Stimulated activated CD4-positive, alpha-beta T cell treated with anti-CD3 and anti-CD28 coated beads, Interleukin-1b, Interleukin-23, amount 100 ng/mL, for 24 hours (primary cell): ENCODE data around the gene C12orf75.
"Not testable (repeated sequence)": the region's sequence is repeated elsewhere in the genome, so short reads cannot be mapped to it uniquely, and the experiment has no call there.

Source experiments
- DNase-seq, 4 experiments: peaks; one replicate each; pipeline ENCODE4 v3.0.0-alpha.2; 2020; ENCODE audit warnings: low read depth in 4 of 4, low spot score in 1 of 4

The C12orf75 gene

DNA sequence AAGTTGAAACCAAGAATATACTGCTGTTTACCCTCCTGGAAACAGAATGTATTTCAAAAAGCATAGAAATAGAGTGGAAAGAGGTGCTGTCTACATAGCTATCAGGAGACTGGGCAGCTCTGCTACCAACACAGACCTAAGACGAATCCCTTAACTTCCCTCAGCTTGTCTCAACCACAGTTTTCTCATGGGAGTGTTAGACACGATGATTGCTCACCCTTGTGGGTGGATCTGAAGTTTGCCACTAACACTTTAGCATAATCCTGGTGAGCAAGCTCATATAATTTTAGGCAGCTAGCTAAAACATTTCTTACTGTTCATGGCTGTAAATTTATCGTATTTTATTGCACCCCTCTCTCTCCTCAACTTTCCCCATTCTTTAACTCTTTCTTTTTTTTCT is 38.5 kb downstream of the C12orf75 start:
- DNase-seq = no peak

DNA sequence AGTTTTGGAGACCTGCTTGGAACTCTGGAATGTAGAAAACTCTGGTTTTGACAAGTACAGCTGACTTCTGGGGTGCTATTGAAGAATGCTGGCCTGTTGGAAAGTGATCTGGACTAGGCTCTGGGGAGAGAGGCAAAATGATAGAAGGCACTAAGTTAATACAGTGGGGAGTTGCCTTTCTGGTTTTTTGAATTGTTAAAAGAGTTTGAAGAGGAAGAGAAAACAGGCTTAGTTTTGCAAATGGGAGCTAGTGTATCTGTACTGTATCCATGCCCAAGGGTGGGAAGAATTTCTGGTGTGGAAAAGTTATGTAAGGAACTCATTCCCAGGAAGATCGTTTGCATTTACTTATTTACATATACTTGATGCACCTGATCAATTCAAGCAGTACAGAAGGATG is 43.8 kb downstream of the C12orf75 start:
- no peak for DNase-seq

DNA sequence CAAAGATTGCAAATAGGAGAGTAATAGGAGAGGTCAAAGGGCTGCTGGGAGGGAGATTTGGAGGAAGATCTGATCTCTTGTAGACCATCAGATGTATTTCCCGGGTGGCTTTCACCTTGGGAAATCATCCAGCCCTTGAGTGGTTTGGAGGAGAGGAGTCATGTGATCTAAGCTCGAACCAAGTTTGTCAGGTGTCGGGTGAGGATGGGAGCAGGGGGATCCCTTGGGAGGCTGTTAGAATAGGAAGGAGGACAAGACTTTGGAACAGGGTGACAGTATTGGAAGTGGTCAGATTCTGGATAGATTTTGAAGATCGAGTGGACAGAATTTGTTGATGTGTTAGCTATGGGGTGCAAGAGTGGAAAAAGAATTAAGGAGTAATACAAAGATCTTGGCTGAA is 46.6 kb downstream of the C12orf75 start:
- DNase-seq = no peak

DNA sequence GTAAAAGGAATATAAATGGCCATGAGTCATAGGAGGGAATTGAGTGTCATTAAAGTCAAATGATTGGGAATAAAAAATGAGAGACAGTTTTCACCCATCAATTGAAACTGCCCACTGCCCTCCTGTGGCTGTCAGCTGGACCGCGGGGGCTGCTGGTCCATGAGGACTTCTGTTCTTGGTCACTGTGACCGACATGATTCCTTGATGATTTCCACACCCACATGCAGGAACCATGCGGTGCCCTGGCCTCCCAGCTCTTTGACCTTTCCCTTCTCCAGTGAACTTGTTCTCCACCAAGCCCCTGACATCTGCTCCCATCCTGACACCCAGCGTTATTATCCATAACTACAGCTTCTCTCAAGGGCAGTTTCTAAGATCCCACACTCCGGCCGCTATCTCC is 48.4 kb downstream of the C12orf75 start:
- DNase-seq = no peak

DNA sequence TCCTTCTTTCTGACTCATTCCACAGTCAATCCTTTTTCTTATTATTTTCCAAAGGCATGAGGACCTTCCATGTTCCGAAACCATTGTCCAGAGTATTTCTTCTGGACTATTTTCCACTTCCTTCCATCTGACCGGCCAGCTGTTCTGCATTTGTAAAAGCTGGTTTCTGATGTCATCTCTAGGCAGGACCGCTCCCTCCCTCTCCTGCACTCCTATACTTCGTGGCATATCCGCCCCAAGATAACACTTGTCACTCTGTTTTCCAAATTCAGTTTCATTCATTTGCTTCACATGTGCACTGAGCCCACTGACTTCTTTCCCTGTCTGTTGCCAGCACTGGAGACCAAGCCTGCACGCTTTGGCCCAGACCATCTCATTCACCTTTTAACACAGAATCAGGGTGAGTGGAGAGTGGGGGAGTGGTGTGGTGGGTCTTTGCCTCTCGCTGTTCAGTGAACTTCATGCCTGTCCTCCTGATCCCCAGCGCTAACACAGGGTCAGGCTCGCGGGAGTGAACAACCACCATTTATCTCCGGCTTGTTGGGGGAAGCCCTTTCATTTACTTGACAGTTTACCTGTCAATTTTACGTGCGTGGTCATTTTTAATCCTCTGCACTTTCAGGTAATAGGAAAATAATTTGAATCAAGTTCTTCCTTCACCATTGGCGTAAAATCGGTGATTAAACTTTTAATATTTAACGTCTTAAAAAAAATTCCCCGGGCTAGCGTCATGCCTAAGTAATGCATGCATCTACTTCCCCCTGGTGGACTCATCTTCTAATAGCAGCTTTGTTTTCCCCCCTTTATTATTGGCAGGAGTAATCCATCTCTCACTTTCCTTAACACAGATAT is 52.5 kb downstream of the C12orf75 start:
- DNase-seq = no peak

DNA sequence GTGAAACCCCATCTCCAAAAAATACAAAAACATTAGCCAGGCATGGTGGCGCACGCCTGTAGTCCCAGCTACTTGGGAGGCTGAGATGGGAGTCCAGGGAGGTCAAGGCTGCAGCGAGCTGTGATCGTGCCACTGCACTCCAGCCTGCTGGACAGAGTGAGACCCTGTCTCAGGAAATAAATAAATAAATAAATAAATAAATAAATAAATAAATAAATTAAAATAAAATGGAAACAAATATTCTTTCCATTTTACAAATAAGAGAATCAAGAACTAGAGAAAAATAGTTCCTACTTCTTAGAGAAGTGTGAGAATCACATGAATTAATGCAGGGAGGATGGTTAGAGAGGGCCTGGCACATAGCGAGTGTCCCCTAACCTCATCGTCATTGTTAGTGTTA is 53.7 kb downstream of the C12orf75 start:
- DNase-seq = no peak

DNA sequence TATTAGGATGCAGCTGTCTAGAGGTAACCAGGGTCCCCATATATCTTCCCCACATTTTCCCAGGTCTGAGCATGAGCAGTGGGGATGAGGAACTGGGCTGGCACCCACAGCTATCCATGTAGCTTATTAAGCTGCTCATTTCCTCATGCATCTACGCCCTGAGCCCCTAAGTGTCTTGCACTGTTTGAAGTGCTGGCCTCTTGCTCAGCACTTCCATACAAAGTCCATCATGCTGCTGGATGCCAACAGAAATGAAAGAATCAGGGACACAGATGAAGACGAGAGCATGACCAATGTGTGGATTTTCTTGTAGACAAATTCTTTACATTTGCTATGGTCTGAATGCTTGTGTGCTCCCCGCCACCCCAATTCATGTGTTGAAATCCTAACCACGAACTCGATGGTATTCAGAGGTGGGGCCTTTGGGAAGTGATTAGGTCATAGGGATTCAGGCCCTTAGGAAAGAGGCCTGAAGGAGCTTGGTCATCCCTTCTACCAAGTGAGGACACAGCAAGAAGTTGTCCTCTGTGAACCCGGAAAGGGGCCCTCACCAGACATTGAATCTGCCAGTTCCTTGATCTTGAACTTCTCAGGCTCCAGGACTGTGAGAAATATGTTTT is 54.5 kb downstream of the C12orf75 start:
- no peak for DNase-seq

DNA sequence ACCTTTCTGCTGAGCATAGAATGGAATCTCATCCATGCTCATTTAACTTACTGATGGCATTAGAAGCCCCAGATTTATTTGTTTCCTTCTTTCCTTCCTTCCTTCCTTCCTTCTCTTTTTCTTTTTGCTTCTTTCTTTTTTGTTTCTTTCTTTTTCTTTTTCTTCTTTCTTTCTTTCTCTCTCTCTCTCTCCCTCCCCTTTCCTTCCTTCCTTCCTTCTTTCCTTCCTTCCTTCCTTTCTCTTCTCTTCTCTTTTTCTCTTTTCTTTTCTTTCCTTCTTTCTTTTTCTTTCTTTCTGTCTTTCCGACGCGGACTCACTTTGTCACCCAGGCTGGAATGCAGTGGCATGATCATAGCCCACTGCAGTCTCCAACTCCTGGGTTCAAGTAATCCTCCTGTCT is 55.9 kb downstream of the C12orf75 start:
- DNase-seq = no peak

DNA sequence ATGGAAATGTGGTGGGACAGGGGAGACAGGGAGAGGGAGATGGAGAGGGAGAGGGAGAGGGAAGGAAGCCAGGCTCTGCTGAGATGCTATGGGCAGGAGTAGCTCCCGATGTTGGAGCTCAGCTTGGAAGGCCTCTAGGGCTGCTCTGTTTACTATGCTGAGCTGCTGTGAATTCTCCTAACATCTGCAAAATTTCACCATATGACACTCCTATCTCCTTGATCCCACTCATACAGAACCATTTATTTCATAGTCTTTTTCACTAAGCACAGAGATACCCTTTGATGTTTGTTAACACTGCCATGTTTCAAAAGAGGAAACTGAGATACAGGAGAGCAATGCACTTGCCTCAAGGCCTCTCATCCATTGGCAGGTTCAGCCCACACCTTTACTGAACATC is 60.7 kb downstream of the C12orf75 start:
- DNase-seq = no peak

DNA sequence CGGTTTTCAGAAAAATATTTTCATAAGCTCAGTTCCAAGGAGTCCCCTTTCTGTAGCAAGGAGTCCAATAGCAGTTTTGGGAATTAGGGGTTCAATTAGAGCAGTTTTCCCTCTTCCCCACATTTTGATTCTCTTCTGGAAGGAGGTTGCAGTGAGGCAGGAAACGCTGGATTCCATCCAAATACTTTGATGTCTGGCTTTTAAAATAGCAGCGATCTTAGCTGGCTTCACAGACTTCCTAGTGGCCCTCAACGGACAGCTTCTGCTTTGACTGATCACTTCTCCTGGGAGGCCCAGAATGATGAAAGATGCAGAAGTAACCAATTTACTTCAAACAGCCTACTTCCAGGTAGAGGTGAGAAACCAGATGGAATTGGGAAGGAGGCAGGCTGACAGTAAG is 63.1 kb downstream of the C12orf75 start:
- no peak for DNase-seq

DNA sequence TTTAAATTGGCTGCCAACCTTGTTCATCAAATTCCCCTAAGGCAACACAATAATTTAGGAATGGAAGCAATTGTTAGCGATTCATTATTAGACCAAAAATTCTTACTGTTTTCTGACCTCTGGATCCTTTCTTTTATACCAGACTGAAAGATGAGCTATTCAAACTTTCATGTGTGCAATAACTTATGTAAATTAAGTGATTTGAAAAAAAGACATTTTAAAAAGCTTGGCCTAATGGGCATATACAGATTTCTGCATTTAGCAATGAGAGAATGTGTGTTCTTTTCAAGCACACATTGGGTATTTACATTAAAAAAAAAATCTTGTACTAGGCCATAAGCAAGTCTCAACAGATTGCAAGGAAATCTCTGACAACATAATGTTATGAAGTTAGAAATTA is 65.5 kb downstream of the C12orf75 start:
- DNase-seq = no peak

DNA sequence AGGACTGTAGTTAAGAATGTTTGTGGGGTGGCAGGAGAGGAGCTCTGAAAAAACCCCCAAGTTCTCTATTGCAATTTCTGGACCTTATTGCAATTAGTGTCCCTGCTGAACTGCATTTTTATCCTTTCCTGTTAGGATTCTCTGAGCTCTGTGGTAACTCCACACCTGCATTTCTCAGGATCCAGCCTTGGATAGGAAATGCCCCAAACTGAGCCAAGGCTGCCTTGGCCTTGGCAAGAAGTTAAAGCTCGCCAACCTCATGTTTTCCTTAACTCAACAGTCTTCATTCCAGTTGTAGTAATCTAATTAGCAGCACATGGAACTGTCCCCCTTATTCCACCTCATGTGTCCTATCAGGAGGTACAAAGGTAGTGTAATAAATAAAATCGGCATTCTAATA is 66.5 kb downstream of the C12orf75 start:
- no peak for DNase-seq

DNA sequence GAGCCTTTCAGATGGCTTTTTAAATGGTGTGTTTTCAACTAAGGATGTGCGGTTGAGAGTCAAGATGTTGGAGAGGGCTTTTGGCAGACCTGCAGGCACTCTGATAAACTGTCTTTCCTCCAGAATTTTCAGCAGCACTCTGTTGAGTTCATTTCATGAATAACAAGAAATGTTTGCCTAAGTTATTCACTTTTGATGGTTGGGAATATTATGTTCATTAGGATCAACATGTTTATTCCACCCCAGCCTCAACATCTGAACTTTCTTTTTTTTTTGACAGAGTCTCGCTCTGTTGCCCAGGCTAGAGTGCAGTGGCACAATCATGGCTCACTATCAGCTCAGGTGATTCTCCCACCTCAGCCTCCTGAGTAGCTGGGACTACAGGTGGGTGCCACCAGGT is 68.4 kb downstream of the C12orf75 start:
- DNase-seq = no peak

DNA sequence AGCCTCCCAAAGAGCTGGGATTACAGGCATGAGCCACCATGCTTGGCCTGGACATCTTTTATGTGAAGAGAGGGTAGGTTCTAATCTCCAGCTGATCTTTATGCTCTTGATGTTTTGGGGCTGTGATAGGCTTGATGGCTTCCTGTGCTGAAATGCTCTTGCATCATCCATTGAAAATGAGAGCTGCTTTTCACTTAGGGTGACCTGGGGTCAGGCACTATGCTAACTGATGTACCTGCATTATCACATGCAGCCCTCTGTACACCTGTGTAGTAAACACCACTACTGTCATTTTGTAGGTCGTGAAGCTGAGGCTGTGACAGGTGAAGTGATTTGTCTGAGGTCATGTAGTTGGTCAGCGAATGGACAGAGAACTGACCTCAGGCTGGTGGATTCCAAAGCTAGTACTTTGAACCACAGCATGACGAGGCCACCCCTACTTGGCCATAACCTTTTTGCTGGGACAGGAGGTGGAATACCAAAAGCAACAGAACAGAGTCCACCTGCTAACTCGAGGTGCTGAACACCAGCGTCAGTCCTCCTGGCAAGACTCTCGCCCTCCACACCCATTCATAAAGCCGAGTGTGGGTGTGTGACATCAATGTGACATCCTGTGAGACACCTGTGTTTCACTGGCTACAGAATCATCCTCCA is 69.1 kb downstream of the C12orf75 start:
- DNase-seq = no peak

DNA sequence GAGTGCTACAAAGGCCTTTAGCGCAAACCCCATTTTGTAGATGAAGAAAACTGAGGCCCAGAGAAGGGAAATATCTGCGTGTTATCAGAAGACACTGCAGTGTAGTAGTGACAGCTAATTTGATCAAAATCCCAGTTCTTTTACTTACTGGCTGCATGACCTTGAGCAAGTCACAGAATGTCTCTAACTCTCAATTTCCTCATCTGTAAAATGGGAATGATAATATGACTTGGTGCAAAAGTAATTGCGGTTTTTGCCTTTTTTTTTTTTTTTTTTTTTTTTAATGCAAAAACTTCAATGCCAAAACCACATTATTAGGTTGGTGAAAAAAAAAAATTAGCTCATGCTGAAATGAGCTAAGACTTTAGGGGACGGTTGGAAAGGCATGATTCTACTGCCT is 69.7 kb downstream of the C12orf75 start:
- DNase-seq = no peak

DNA sequence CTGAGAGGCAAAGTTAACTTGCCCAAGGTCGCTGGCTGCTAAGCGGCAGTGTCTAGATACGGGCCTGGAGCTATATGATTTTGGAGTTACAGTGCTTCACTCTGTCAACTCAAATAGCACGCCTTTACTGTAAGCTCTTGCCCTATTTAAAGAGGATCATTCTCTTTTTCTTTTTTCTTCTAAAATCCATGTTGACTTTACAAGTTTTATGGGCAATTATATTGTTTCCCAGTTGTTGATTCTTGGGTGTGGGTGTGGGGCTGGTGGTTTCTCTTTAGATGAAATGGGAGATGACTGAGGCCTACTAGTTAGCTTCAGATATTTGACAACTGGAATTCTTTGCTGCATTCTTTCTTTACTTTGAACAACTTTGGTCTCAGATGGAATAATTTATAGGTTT is 70.7 kb downstream of the C12orf75 start:
- DNase-seq = no peak

DNA sequence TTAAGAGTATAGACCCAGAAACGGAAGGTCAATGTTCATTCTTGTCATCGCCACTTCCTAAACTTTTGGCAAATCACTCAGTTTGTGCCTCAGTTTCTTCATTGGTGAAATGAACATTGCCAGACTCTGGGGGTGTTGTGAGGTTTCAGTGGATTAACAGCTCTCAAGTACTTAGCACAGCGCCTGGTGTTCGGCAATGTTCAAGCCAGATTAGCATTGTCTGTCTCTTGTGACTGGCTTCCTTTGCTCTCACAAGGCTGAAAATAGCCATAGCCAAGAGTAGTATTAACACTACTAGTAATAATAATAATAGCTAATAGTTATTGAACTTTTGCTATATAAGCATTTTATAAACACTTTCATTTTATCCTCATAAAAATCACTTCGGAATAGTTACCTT is 71.9 kb downstream of the C12orf75 start:
- DNase-seq = no peak

DNA sequence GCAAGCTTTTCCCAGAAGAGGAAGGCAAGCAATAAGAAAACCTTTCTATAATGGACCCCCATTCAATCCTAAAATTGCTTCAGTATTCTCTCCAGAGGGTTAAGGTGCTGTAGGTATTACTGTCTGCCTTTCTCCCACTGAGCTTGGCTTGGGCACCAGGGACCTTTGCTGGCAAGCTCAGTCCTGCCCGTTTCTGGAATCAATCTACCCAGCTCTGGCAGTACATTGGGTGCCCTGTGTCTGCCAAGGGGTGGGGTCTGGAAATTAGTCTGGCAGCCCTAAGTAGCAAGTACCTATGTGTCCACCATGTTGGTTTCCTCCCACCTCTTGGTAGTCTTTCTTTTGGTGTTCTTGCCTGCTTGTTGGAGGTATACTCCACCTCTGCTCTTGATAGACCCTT is 72.6 kb downstream of the C12orf75 start:
- no peak for DNase-seq

DNA sequence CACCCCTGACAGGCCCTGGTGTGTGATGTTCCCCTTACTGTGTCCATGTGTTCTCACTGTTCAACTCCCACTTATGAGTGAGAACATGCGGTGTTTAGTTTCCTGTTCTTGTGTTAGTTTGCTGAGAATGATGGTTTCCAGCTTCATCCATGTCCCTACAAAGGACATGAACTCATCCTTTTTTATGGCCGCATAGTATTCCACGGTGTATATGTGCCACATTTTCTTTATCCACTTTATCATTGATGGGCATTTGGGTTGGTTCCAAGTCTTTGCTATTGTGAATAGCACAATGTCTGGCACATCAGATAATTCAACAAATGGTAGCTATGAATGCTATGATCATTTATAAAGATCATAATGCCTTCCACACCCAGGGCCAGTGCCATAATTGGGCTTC is 73.6 kb downstream of the C12orf75 start:
- DNase-seq = not testable (repeated sequence)

DNA sequence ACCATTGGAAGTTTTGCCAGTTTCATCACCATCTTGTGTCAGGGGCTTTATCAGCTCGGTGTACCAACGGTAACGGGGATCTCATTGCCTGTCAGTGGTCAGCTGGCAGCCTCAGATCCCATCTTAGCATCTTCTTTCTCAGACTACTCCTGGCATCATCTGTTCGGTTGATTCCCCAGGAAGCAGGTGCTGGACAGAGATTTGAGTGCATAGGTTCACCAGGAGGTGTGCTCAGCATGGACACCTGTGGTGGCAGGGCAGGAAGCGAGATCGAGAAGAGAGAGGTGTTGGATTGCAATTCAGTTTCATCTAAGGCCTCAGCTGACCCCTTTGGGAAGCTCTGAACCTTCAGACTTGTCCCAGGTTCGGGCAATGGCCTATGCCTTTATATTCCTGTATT is 76.0 kb downstream of the C12orf75 start:
- no peak for DNase-seq

DNA sequence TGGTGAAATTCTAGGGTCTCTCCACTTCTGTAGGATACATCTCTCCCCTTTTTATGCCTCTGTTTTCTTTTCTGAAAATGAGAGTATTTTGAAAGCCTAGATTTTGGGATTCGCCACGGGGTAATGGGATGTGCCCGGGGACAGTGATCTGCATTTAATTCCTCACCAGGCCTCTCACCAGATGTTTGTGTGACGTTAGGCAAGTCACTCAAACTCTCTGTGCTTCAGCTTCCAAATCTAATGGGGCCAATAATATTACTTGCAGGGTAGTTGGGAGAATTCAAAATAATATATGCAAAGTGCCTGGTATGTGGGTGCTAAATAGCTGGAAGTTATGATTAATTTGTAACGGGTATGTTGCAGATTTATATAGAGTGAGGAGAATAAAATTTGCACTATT is 78.8 kb downstream of the C12orf75 start:
- no peak for DNase-seq

DNA sequence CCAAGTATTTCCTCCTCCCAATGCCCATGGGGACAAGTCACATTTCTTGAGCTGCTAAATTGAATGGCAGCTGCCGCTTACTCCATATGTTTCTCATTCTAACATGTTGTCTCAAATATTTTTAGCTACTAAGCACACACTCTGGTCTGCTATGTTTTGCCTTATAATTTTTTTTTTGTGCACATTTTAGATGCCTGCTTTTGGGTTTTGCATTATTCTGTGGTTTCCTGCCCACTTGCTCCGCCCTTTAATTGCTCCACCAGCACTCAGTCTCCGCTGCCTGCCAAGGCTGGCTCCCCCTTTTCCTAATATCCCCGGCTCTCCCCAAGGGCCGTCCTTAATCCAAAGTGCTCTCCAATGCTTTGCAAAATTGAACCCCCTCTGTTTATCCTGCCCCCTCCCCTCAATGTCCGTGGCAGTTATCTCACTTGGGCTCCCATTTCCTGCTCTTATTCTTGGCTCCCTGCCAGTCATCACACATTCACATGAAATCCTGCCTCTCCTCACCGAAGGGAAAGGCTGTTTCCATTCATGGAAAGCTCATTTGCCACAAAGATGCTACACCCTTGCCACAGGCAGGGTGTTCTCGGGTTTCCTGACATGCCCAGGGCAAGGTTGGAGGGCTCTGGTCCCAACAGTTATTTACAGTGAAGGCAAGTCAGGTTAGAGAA is 79.4 kb downstream of the C12orf75 start:
- no peak for DNase-seq
